ENCODE data around the gene CNTNAP4.

DNA sequence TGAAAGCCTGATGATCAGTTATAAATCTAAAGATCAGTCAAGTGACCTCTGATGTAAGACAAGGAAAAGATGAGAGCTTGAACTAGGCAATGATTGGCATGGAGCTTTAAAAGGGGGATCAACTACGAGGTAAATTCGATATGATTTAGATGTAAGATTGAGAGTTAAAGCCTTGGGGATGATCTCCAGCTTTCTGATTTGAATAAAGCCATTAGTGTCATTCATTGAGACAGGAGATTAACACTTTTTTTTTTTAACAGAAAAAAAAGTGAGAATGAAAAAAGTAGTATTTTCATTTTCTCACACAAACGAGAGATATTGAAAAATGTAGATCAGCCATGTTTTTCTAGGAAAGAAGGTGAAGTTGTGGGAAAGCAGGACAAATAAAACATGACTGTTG is 225.4 kb downstream of the CNTNAP4 start:
- TF ChIP-seq, protein P1, sequence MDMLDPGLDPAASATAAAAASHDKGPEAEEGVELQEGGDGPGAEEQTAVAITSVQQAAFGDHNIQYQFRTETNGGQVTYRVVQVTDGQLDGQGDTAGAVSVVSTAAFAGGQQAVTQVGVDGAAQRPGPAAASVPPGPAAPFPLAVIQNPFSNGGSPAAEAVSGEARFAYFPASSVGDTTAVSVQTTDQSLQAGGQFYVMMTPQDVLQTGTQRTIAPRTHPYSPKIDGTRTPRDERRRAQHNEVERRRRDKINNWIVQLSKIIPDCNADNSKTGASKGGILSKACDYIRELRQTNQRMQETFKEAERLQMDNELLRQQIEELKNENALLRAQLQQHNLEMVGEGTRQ (CRISPR knock-in tag; IDR thresholded peaks at IDR 0.05) = no peak
- TF ChIP-seq HMGXB4 (CRISPR knock-in tag; IDR thresholded peaks at IDR 0.05) (no peak), ESRRA (CRISPR knock-in tag; IDR thresholded peaks at IDR 0.05; ENCODE audit: borderline replicate concordance) (no peak), OVOL2 (CRISPR knock-in tag; IDR thresholded peaks at IDR 0.05; ENCODE audit: borderline replicate concordance) (no peak), EMX1 (CRISPR knock-in tag; IDR thresholded peaks at IDR 0.05) (no peak), AFF4 (CRISPR knock-in tag; IDR thresholded peaks at IDR 0.05; ENCODE audit: borderline replicate concordance) (no peak), ETV6 (CRISPR knock-in tag; IDR thresholded peaks at IDR 0.05) (no peak), JUN (CRISPR knock-in tag; IDR thresholded peaks at IDR 0.05) (no peak)
- TF ChIP-seq, protein P2, sequence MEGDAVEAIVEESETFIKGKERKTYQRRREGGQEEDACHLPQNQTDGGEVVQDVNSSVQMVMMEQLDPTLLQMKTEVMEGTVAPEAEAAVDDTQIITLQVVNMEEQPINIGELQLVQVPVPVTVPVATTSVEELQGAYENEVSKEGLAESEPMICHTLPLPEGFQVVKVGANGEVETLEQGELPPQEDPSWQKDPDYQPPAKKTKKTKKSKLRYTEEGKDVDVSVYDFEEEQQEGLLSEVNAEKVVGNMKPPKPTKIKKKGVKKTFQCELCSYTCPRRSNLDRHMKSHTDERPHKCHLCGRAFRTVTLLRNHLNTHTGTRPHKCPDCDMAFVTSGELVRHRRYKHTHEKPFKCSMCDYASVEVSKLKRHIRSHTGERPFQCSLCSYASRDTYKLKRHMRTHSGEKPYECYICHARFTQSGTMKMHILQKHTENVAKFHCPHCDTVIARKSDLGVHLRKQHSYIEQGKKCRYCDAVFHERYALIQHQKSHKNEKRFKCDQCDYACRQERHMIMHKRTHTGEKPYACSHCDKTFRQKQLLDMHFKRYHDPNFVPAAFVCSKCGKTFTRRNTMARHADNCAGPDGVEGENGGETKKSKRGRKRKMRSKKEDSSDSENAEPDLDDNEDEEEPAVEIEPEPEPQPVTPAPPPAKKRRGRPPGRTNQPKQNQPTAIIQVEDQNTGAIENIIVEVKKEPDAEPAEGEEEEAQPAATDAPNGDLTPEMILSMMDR (IDR thresholded peaks at IDR 0.05) = no peak

Data from WTC11 (cell line).